KOPT-K1 (cell line): Measurements from ENCODE around the gene ADRB2.

ENCODE experiments used
- H3K27ac ChIP-seq: fragments of 200-600 bp; sonication (generic); 2 replicates; pipeline ENCODE4 v1.5.1; 2016; ENCODE audit warnings: antibody characterized with exemption, mild to moderate bottlenecking, low read depth, low read length; ENCODE audit not compliant: poor library complexity, severe bottlenecking
- H3K36me3 ChIP-seq: fragments of 200-600 bp; sonication (generic); 2 replicates; pipeline ENCODE4 v1.5.1; 2017; ENCODE audit warnings: antibody characterized with exemption, mild to moderate bottlenecking, low read length, moderate library complexity; ENCODE audit not compliant: insufficient read depth
- H3K9me3 ChIP-seq: fragments of 200-600 bp; sonication (generic); 2 replicates; pipeline ENCODE4 v1.5.1; 2017; ENCODE audit warnings: antibody characterized with exemption, low read length, mild to moderate bottlenecking; ENCODE audit not compliant: insufficient read depth, poor library complexity, severe bottlenecking

ADRB2 gene

DNA sequence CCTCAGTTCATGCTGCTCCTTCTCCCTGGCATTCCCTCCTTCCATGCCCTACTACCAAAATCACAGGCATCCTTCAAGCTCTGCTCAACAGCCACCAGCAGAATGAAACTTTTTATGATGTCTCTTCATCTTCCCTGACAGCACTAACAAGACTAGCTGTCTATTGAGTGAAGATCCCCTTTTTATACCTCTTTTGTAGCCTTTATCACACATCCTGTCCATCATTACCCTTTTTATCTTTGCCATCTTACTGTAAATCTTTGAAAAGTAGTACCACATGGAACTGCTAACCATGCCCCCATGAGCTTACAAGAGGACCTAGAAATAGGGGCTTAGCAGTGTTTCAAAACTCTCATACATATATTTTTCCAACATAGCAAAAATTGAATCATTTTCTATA is 10.8 kb upstream of the ADRB2 start:
- no peaks in the 10 kb centered on the region for H3K36me3 ChIP-seq
- no peaks in the 10 kb centered on the region for H3K9me3 ChIP-seq
- no peak overlapping the region for H3K27ac ChIP-seq

DNA sequence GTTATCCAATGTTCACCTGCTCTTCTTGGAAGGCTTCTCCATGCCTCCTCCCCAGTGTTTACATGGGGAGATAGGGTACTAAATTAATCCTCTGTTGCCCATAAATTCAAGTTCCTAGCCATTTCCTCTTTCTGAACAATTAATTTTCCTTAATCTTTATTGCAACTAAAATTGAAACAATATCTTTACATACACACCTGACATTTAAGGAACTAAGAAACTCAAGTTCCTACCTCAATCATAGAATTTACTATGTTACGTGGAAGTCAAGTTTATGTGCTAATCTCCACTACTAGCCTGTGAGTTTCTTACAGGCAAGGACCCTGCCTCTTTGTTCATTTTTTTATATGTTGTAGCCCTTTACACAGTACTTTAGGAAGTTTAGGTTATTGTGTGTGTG is 10.1 kb upstream of the ADRB2 start:
- Histone ChIP-seq H3K36me3 (no peaks in the 10 kb centered on the region), H3K9me3 (no peaks in the 10 kb centered on the region), H3K27ac (no peak overlapping the region)

- Histone ChIP-seq H3K36me3 (no peaks in the 10 kb centered on the region), H3K27ac (no peak overlapping the region)
Measured at GRCh38 chr5:148816782-148817181, 9.6 kb upstream of the ADRB2 start.

GRCh38 chr5:148817606-148818005 is 8.8 kb upstream of the ADRB2 start:
- no peaks in the 10 kb centered on the region for H3K9me3 ChIP-seq
- H3K27ac ChIP-seq: no peak overlapping the region
- H3K36me3 ChIP-seq: no peaks in the 10 kb centered on the region

More at GRCh38 chr5:148816782-148817181, 9.6 kb upstream of the ADRB2 start:
- H3K9me3 ChIP-seq: no peaks in the 10 kb centered on the region

GRCh38 chr5:148820461-148821395 is 5.7 kb upstream of the ADRB2 start:
- no peaks in the 10 kb centered on the region for H3K36me3 ChIP-seq
- H3K9me3 ChIP-seq: no peaks in the 10 kb centered on the region
- H3K27ac ChIP-seq: no peak overlapping the region

DNA sequence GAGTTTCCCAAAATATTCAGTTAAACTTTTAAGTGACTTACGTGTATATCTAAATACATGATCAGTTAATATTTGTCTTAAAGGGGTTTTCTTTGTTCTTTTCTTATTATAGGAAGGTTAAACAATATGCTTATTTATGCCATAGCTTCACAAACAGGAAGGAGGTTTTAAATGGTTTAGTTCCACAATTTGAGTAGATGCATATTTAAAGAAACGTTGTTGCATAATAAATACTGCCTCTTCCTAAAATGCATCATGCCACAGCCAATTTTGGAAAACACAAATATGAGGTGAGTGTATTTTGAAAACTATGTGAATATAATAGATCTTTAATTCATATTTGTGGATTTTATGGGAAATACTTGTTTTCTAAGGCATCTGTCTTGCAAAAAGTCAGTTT is 2.5 kb upstream of the ADRB2 start:
- H3K9me3 ChIP-seq: peaks cover 3% of the 10 kb centered on the region
- H3K36me3 ChIP-seq: no peaks in the 10 kb centered on the region
- no peak overlapping the region for H3K27ac ChIP-seq

GRCh38 chr5:148825716-148826052 is 727 bp upstream of the ADRB2 start:
- H3K9me3 ChIP-seq: peaks cover 3% of the 10 kb centered on the region
- H3K36me3 ChIP-seq: no peaks in the 10 kb centered on the region
- H3K27ac ChIP-seq: no peak overlapping the region

DNA sequence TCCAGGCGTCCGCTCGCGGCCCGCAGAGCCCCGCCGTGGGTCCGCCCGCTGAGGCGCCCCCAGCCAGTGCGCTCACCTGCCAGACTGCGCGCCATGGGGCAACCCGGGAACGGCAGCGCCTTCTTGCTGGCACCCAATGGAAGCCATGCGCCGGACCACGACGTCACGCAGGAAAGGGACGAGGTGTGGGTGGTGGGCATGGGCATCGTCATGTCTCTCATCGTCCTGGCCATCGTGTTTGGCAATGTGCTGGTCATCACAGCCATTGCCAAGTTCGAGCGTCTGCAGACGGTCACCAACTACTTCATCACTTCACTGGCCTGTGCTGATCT is 294 bp downstream of the ADRB2 start:
- no peaks in the 10 kb centered on the region for H3K36me3 ChIP-seq
- H3K9me3 ChIP-seq: peaks cover 3% of the 10 kb centered on the region
- H3K27ac ChIP-seq: no peak overlapping the region

DNA sequence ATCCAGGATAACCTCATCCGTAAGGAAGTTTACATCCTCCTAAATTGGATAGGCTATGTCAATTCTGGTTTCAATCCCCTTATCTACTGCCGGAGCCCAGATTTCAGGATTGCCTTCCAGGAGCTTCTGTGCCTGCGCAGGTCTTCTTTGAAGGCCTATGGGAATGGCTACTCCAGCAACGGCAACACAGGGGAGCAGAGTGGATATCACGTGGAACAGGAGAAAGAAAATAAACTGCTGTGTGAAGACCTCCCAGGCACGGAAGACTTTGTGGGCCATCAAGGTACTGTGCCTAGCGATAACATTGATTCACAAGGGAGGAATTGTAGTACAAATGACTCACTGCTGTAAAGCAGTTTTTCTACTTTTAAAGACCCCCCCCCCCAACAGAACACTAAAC is 1.3 kb downstream of the ADRB2 start:
- Histone ChIP-seq H3K36me3 (no peaks in the 10 kb centered on the region), H3K27ac (no peak overlapping the region), H3K9me3 (peaks cover 3% of the 10 kb centered on the region)

DNA sequence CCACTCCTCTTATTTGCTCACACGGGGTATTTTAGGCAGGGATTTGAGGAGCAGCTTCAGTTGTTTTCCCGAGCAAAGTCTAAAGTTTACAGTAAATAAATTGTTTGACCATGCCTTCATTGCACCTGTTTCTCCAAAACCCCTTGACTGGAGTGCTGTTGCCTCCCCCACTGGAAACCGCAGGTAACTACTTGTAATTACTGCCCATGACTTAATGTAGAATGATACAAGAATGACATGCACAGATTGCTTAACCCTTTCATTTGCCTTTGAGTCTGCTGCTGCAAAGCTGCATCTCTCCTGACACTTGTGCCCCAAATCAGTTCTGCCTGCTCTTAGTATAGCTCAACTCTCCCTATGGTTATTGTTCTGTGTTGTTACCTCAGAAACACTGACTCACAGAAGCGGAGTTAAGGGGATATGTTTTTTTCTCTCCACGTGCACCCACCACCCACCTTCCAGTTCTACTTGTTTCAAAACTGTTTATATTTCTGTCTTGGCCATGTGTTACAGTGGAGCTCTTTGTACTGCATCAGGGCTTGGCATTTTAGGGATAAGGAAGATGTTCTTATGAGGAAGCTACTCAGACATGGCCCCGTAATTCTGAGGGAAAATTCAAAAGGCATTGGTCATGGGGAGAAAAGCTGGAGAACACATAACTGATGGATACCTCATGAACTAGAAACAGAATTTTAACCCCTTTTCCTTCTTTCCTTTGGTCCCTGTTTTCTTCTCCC is 2.3 kb downstream of the ADRB2 start:
- no peaks in the 10 kb centered on the region for H3K36me3 ChIP-seq
- no peak overlapping the region for H3K27ac ChIP-seq
- peaks cover 3% of the 10 kb centered on the region for H3K9me3 ChIP-seq

DNA sequence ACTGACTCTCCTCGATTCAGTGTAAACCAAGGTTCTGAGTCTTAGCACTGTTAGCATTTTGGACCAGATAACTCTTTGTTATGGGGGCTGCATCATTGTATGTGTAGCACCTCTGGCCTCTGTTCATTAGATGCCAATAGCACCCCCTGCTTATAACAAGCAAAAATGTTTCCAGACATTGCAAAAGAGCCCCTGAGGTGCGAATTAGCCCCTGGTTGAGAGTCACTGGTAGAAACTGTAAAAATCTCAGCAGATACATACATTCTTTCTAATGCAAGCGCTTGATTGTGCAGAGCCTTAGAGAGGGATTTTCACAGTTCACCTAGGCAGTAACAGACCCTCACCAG is 2.8 kb downstream of the ADRB2 start:
- peaks cover 3% of the 10 kb centered on the region for H3K9me3 ChIP-seq
- H3K36me3 ChIP-seq: no peaks in the 10 kb centered on the region
- H3K27ac ChIP-seq: no peak overlapping the region

DNA sequence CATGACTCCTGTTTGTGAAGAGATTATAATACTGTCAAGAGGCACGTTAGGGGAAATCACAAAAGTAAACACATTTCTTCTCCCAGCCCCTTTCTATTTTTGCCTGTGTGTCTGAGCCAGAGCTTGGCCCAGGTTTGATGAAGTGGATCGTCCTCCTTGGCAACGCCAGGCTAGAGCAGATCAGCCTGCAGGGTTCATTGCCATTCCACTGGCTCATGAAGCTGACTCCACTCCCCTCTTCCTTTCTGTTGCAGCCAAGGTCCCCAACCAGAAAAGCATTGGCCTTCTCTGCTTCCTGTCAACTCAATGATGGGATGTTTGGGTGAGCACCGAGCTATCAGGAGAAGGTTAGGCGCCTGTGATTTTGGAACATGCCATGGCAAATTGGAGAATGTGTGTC is 3.3 kb downstream of the ADRB2 start:
- H3K27ac ChIP-seq: no peak overlapping the region
- H3K36me3 ChIP-seq: no peaks in the 10 kb centered on the region
- peaks cover 3% of the 10 kb centered on the region for H3K9me3 ChIP-seq

DNA sequence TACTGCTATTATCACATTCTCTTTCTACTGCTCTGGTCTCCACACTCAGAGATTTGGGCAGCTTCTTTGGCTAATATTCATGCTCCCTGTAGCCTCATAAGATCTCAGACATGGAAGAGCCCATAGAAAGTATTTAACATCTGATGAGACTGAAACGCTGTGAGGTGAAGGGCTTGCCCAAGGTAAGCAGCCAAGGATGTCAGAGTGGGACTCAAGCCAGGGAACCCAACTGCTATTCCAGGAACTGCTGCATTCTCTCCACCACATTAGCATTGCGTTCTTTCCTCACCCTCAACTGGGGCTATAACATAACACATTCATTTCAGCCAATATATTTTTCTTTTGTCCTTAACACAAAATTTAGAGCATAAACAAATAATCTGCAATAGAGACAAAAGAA is 3.8 kb downstream of the ADRB2 start:
- peaks cover 3% of the 10 kb centered on the region for H3K9me3 ChIP-seq
- no peak overlapping the region for H3K27ac ChIP-seq
- H3K36me3 ChIP-seq: no peaks in the 10 kb centered on the region

GRCh38 chr5:148831590-148832565 is 5.5 kb downstream of the ADRB2 start:
- no peak overlapping the region for H3K27ac ChIP-seq
- no peaks in the 10 kb centered on the region for H3K36me3 ChIP-seq
- H3K9me3 ChIP-seq: peaks cover 3% of the 10 kb centered on the region

DNA sequence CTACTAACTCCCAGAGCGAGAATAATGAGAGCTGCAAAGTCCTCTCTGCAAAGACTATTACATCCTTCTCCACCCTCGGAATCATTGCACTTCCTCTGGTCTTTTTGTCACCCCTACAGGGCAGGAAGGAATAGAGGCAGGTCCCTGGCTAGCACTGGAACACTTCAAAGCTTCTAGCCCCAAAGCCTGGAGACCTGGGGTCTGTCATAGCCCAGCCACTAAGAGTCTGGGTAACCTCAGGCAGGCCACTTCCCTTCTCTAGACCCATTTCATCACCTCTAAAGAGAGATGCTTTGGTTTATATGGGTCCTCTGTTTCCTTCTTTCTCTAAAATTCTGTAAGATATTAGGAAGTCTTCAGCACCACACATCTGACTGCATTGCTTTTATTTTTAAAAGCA is 6.7 kb downstream of the ADRB2 start:
- no peaks in the 10 kb centered on the region for H3K36me3 ChIP-seq

More for the DNA sequence above, 6.7 kb downstream of the ADRB2 start:
- H3K9me3 ChIP-seq: no peaks in the 10 kb centered on the region
- no peak overlapping the region for H3K27ac ChIP-seq
